HepG2 (cell line): Measurements from ENCODE around the gene COX5B. TPM values are rescaled to one million over a fixed set of nuclear protein-coding genes. Genes with fewer than 3 reads are reported as not detected.
A peak's percentile ranks its signal among the peaks of the same experiment; 100 is the strongest.

ENCODE experiments used
- BORCS8-MEF2B ChIP-seq: sonication (generic); formaldehyde crosslinking; IDR thresholded peaks from 2 replicates; pipeline ENCODE4 v1.8.0; 2022; ENCODE audit warnings: mild to moderate bottlenecking, missing genetic modification reagents
- KDM2A ChIP-seq: sonication (generic); formaldehyde crosslinking; IDR thresholded peaks from 2 replicates; pipeline ENCODE4 v1.4.0; 2020; ENCODE audit warnings: low read depth, missing genetic modification reagents, borderline replicate concordance
- MIXL1 ChIP-seq: IDR thresholded peaks from 2 replicates; pipeline ENCODE4 v1.6.1; 2016
- YEATS4 ChIP-seq: sonication (generic); formaldehyde crosslinking; IDR thresholded peaks from 2 replicates; pipeline ENCODE4 v1.4.0; 2020; ENCODE audit warnings: missing genetic modification reagents, borderline replicate concordance
- ZBTB38 ChIP-seq: sonication (generic); formaldehyde crosslinking; IDR thresholded peaks from 2 replicates; pipeline ENCODE4 v1.5.1; 2020; ENCODE audit warnings: mild to moderate bottlenecking, missing genetic modification reagents
- ZNF263 ChIP-seq: sonication (generic); formaldehyde crosslinking; IDR thresholded peaks from 2 replicates; pipeline ENCODE4 v1.4.0; 2020; ENCODE audit warnings: missing genetic modification reagents
- ZNF383 ChIP-seq: sonication (generic); formaldehyde crosslinking; IDR thresholded peaks from 2 replicates; pipeline ENCODE4 v1.4.0; 2020; ENCODE audit warnings: missing genetic modification reagents, mild to moderate bottlenecking, borderline replicate concordance
- ZNF7 ChIP-seq: IDR thresholded peaks from 2 replicates; pipeline ENCODE4 v1.6.1; 2016; ENCODE audit warnings: missing biosample characterization, missing genetic modification reagents
- polyA plus RNA-seq, 8 experiments: library from polyadenylated mRNA; depleted of rRNA in 3 of 8; stranded (reverse) in 7 of 8; unstranded in 1 of 8; fragments of >200 nt; fragmentation: Illumina TruSeq in 4 of 8; extraction: Trizol in 4 of 8; gene quantifications; 2 replicates each; pipeline versions ENCODE4 v1.2.1 to v1.2.3, GENCODE V29; 2011 to 2016; ENCODE audit warnings: low read depth in 4 of 8, missing spikeins in 1 of 8, mixed read lengths in 1 of 8; ENCODE audit not compliant: insufficient read depth in 1 of 8
- total RNA-seq, 5 experiments: library from RNA; depleted of rRNA; stranded (reverse); fragments of >200 nt; fragmentation: Illumina TruSeq; extraction: Trizol; gene quantifications; 2 replicates each; pipeline ENCODE4 v1.2.3, GENCODE V29; 2016; ENCODE audit warnings: low read depth in 1 of 5
- TF ChIP-seq, protein P1 (sequence below): sonication (generic); formaldehyde crosslinking; IDR thresholded peaks from 2 replicates; pipeline ENCODE4 v1.4.0; 2020; ENCODE audit warnings: mild to moderate bottlenecking, missing genetic modification reagents
- TF ChIP-seq, protein P2 (sequence below), 2 experiments: sonication (generic) in 1 of 2; formaldehyde crosslinking in 1 of 2; IDR thresholded peaks; 2 replicates each; pipeline versions ENCODE4 v1.4.0 to v1.6.1; 2018 to 2020; ENCODE audit warnings: missing genetic modification reagents in 2 of 2, borderline replicate concordance in 1 of 2, low read depth in 1 of 2, mild to moderate bottlenecking in 1 of 2, missing biosample characterization in 1 of 2
- TF ChIP-seq, protein P3 (sequence below): sonication (generic); formaldehyde crosslinking; IDR thresholded peaks from 2 replicates; pipeline ENCODE4 v1.9.0; 2021; ENCODE audit warnings: missing genetic modification reagents, mild to moderate bottlenecking, borderline replicate concordance
- TF ChIP-seq, protein P4 (sequence below), 2 experiments: fragments of 450-650 bp in 1 of 2; sonication (generic) in 1 of 2; formaldehyde crosslinking in 1 of 2; IDR thresholded peaks; 2 replicates each; pipeline versions ENCODE4 v1.6.1 to v1.8.0; 2016 to 2022; ENCODE audit warnings: antibody characterized with exemption in 1 of 2, mild to moderate bottlenecking in 1 of 2, missing genetic modification reagents in 1 of 2

Gene COX5B
- total and polyA plus RNA-seq, 2 of the 13 experiments (the other 11 are each of a cell fraction or from before 2014, with no cell fraction given): 453 to 536 TPM

DNA sequence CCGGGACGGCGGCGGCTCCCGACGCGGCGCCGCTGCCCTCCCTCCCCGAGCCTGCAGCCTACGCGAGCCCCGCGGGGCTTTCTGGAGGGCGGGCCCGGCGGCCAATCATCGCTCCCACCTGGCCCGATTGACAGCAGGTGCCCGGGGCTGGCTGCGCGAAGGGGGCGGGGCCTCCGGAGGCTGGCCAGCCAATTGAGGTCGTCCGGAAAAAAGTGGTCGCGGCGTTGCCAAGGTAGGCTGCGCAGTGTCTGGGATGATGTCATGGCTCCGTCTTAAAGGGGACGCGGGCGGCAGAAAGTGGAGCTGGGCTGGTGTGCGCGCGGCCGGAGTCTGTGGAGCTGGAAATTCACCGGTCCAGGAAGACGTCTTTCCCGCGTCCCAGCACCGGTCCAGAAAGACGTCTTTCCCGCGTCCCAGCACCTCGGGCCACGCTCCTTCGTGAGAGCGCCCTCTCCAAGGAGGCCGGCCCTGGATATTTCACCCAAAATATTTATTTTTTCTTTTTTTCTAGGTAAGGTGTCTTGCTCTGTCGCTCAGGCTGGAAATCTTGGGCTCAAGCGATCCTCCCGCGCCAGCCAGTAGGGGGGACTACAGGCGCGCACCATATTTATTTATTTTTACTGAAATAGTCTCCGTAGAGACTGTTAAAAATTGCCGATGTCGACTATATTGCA, 18.2 kb downstream of the COX5B start, which contains the start of gene ACTR1B (continued):
- TF ChIP-seq, protein P1, sequence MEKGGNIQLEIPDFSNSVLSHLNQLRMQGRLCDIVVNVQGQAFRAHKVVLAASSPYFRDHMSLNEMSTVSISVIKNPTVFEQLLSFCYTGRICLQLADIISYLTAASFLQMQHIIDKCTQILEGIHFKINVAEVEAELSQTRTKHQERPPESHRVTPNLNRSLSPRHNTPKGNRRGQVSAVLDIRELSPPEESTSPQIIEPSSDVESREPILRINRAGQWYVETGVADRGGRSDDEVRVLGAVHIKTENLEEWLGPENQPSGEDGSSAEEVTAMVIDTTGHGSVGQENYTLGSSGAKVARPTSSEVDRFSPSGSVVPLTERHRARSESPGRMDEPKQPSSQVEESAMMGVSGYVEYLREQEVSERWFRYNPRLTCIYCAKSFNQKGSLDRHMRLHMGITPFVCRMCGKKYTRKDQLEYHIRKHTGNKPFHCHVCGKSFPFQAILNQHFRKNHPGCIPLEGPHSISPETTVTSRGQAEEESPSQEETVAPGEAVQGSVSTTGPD (CRISPR knock-in tag): no peak
- TF ChIP-seq ZNF7 (no peak), ZNF383 (CRISPR knock-in tag) (no peak), MIXL1 (CRISPR knock-in tag) (no peak), YEATS4 (CRISPR knock-in tag) (peak; percentile 48; the same call in 1 of the 2 replicates), ZBTB38 (no peak), BORCS8-MEF2B (CRISPR knock-in tag) (no peak), ZNF263 (CRISPR knock-in tag) (peak; percentile 58), KDM2A (CRISPR knock-in tag) (peak; percentile 57; the same call in 1 of the 2 replicates)
- TF ChIP-seq, protein P2, sequence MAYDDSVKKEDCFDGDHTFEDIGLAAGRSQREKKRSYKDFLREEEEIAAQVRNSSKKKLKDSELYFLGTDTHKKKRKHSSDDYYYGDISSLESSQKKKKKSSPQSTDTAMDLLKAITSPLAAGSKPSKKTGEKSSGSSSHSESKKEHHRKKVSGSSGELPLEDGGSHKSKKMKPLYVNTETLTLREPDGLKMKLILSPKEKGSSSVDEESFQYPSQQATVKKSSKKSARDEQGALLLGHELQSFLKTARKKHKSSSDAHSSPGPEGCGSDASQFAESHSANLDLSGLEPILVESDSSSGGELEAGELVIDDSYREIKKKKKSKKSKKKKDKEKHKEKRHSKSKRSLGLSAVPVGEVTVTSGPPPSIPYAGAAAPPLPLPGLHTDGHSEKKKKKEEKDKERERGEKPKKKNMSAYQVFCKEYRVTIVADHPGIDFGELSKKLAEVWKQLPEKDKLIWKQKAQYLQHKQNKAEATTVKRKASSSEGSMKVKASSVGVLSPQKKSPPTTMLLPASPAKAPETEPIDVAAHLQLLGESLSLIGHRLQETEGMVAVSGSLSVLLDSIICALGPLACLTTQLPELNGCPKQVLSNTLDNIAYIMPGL (CRISPR knock-in tag; IDR thresholded peaks at IDR 0.05; ENCODE audit: borderline replicate concordance in 1 of 2, low read depth in 1 of 2): peak; percentile 57 to 80; a peak in 2 of 4 replicates
- TF ChIP-seq, protein P3, sequence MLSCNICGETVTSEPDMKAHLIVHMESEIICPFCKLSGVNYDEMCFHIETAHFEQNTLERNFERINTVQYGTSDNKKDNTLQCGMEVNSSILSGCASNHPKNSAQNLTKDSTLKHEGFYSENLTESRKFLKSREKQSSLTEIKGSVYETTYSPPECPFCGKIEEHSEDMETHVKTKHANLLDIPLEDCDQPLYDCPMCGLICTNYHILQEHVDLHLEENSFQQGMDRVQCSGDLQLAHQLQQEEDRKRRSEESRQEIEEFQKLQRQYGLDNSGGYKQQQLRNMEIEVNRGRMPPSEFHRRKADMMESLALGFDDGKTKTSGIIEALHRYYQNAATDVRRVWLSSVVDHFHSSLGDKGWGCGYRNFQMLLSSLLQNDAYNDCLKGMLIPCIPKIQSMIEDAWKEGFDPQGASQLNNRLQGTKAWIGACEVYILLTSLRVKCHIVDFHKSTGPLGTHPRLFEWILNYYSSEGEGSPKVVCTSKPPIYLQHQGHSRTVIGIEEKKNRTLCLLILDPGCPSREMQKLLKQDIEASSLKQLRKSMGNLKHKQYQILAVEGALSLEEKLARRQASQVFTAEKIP (CRISPR knock-in tag): no peak
- TF ChIP-seq, protein P4, sequence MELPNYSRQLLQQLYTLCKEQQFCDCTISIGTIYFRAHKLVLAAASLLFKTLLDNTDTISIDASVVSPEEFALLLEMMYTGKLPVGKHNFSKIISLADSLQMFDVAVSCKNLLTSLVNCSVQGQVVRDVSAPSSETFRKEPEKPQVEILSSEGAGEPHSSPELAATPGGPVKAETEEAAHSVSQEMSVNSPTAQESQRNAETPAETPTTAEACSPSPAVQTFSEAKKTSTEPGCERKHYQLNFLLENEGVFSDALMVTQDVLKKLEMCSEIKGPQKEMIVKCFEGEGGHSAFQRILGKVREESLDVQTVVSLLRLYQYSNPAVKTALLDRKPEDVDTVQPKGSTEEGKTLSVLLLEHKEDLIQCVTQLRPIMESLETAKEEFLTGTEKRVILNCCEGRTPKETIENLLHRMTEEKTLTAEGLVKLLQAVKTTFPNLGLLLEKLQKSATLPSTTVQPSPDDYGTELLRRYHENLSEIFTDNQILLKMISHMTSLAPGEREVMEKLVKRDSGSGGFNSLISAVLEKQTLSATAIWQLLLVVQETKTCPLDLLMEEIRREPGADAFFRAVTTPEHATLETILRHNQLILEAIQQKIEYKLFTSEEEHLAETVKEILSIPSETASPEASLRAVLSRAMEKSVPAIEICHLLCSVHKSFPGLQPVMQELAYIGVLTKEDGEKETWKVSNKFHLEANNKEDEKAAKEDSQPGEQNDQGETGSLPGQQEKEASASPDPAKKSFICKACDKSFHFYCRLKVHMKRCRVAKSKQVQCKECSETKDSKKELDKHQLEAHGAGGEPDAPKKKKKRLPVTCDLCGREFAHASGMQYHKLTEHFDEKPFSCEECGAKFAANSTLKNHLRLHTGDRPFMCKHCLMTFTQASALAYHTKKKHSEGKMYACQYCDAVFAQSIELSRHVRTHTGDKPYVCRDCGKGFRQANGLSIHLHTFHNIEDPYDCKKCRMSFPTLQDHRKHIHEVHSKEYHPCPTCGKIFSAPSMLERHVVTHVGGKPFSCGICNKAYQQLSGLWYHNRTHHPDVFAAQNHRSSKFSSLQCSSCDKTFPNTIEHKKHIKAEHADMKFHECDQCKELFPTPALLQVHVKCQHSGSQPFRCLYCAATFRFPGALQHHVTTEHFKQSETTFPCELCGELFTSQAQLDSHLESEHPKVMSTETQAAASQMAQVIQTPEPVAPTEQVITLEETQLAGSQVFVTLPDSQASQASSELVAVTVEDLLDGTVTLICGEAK (IDR thresholded peaks at IDR 0.05): no peak
- TF ChIP-seq, protein P4 (CRISPR knock-in tag; IDR thresholded peaks at IDR 0.05): no peak
